ENCODE data around the gene RAN.

The RAN gene

DNA sequence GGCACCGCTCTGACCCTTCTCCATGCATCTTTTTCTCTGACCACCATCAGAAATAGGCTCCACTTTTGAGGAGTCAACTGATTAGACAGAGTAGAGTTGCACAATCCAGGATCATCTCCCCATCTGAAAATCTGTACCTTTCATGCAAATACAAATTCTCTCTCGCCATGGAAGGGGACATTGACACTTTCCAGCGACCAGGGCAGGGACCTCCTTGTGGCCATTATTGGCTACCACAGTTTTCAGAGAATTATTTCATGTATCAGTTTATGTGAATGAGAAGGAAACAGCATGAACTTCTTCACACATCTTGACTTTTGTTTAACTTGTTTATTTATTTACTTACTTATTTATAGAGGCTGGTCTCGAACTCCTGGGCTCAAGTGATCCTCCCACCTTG, 13.8 kb upstream of the RAN start:
- Histone ChIP-seq H3K36me3 (replicated peaks; ENCODE audit: insufficient read depth, low read length) (no peaks in the 10 kb centered on the region), H3K4me2 (ENCODE audit: low read depth, low read length) (no peak overlapping the region), H2AFZ (ENCODE audit: low read length) (no peak overlapping the region), H3K27me3 (replicated peaks; ENCODE audit: insufficient read depth, low read length) (no peaks in the 10 kb centered on the region), H3K9ac (ENCODE audit: low read length) (no peak overlapping the region), H3K79me2 (ENCODE audit: low read length) (no peaks in the 10 kb centered on the region), H3F3A (ENCODE audit: insufficient read depth, low read length) (no peaks in the 10 kb centered on the region), H3K9me3 (replicated peaks; ENCODE audit: insufficient read depth, low read length) (no peaks in the 10 kb centered on the region), H4K20me1 (ENCODE audit: insufficient read depth, low read length) (no peaks in the 10 kb centered on the region), H3K27ac (ENCODE audit: low read length) (no peak overlapping the region), H3K4me3 (ENCODE audit: low read length) (no peak overlapping the region), H3K4me1 (ENCODE audit: low read length) (no peaks in the 10 kb centered on the region), H3K9me2 (replicated peaks; ENCODE audit: insufficient read depth, low read length) (no peaks in the 10 kb centered on the region)
- no peak for TF ChIP-seq EZH2 (optimal IDR thresholded peaks at IDR 0.05; ENCODE audit: low read depth, low read length)
- TF ChIP-seq, protein P1, sequence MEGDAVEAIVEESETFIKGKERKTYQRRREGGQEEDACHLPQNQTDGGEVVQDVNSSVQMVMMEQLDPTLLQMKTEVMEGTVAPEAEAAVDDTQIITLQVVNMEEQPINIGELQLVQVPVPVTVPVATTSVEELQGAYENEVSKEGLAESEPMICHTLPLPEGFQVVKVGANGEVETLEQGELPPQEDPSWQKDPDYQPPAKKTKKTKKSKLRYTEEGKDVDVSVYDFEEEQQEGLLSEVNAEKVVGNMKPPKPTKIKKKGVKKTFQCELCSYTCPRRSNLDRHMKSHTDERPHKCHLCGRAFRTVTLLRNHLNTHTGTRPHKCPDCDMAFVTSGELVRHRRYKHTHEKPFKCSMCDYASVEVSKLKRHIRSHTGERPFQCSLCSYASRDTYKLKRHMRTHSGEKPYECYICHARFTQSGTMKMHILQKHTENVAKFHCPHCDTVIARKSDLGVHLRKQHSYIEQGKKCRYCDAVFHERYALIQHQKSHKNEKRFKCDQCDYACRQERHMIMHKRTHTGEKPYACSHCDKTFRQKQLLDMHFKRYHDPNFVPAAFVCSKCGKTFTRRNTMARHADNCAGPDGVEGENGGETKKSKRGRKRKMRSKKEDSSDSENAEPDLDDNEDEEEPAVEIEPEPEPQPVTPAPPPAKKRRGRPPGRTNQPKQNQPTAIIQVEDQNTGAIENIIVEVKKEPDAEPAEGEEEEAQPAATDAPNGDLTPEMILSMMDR (IDR thresholded peaks at IDR 0.05; ENCODE audit: low read length): no peak
- no peak for TF ChIP-seq EZH2phosphoT487 (IDR thresholded peaks at IDR 0.05; ENCODE audit: low read length)
- no peak for DNase-seq

DNA sequence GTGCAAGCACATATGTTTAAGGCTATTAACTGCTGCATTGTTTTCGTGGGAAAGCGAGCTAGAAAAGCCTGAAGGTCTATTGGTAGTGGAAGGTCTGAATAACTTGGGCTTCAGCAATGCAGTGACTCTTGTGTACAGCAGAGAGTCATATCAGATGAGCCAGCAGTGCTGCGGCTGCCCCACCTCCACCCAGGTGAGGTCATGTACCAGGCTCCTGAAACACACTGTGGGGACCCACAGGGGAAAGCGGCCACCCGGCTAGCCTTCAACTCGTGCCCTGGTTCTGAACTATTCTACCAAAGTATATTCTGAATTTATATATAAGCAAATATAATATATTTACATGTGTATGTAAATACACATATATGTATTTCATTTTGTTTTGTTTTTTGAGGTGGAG, 12.7 kb upstream of the RAN start:
- TF ChIP-seq EZH2 (optimal IDR thresholded peaks at IDR 0.05; ENCODE audit: low read depth, low read length): no peak
- TF ChIP-seq EZH2phosphoT487 (IDR thresholded peaks at IDR 0.05; ENCODE audit: low read length): no peak
- TF ChIP-seq, protein P1 (IDR thresholded peaks at IDR 0.05; ENCODE audit: low read length): no peak
- Histone ChIP-seq H3K4me3 (ENCODE audit: low read length) (no peak overlapping the region), H3K36me3 (replicated peaks; ENCODE audit: insufficient read depth, low read length) (no peaks in the 10 kb centered on the region), H3K4me2 (ENCODE audit: low read depth, low read length) (no peak overlapping the region), H3K27ac (ENCODE audit: low read length) (no peak overlapping the region), H3K9me3 (replicated peaks; ENCODE audit: insufficient read depth, low read length) (no peaks in the 10 kb centered on the region), H3K9me2 (replicated peaks; ENCODE audit: insufficient read depth, low read length) (no peaks in the 10 kb centered on the region), H3K27me3 (replicated peaks; ENCODE audit: insufficient read depth, low read length) (no peaks in the 10 kb centered on the region), H3K79me2 (ENCODE audit: low read length) (no peaks in the 10 kb centered on the region), H3K9ac (ENCODE audit: low read length) (no peak overlapping the region), H3F3A (ENCODE audit: insufficient read depth, low read length) (no peaks in the 10 kb centered on the region), H2AFZ (ENCODE audit: low read length) (no peak overlapping the region), H4K20me1 (ENCODE audit: insufficient read depth, low read length) (no peaks in the 10 kb centered on the region), H3K4me1 (ENCODE audit: low read length) (no peaks in the 10 kb centered on the region)
- no peak for DNase-seq

DNA sequence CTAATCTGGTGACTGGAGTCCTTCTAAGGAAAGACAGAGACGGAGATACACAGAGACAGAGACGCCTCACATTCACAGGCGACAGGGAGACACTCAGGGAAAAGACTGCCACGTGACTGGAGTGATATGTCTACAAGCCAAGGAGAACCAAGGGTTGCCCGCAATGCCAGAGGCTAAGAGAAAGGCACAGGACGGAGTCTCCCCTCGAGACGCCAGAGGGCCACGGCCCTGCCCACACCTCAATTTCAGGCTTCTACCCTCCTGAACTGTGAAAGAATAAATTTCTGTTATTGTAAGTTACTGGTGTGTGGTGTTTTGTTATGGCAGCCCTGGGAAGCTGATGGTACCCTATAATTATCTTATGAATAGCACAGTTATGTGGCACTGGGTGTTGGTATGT, 11.6 kb upstream of the RAN start:
- TF ChIP-seq, protein P1 (IDR thresholded peaks at IDR 0.05; ENCODE audit: low read length): no peak
- TF ChIP-seq EZH2phosphoT487 (IDR thresholded peaks at IDR 0.05; ENCODE audit: low read length) (no peak), EZH2 (optimal IDR thresholded peaks at IDR 0.05; ENCODE audit: low read depth, low read length) (no peak)
- Histone ChIP-seq H3K79me2 (ENCODE audit: low read length) (no peaks in the 10 kb centered on the region), H3K4me2 (ENCODE audit: low read depth, low read length) (no peak overlapping the region), H4K20me1 (ENCODE audit: insufficient read depth, low read length) (no peaks in the 10 kb centered on the region), H3K9me2 (replicated peaks; ENCODE audit: insufficient read depth, low read length) (no peaks in the 10 kb centered on the region), H3K4me3 (ENCODE audit: low read length) (no peak overlapping the region), H3F3A (ENCODE audit: insufficient read depth, low read length) (no peaks in the 10 kb centered on the region), H2AFZ (ENCODE audit: low read length) (no peak overlapping the region), H3K27ac (ENCODE audit: low read length) (no peak overlapping the region), H3K9ac (ENCODE audit: low read length) (no peak overlapping the region), H3K4me1 (ENCODE audit: low read length) (no peaks in the 10 kb centered on the region), H3K9me3 (replicated peaks; ENCODE audit: insufficient read depth, low read length) (no peaks in the 10 kb centered on the region), H3K27me3 (replicated peaks; ENCODE audit: insufficient read depth, low read length) (no peaks in the 10 kb centered on the region), H3K36me3 (replicated peaks; ENCODE audit: insufficient read depth, low read length) (no peaks in the 10 kb centered on the region)
- DNase-seq: no peak
